ENCODE measurements around the gene DHRS12.
"Not testable (repeated sequence)": the region's sequence is repeated elsewhere in the genome, so short reads cannot be mapped to it uniquely, and the experiment has no call there.

DHRS12 gene

GRCh38 chr13:51829568-51829899, 25.6 kb upstream of the DHRS12 start:
- no peak for DNase-seq
- Histone ChIP-seq H3K27me3 (no peaks in the 10 kb centered on the region), H3K4me3 (ENCODE audit: low read depth, low read length) (no peak overlapping the region), H3K36me3 (no peaks in the 10 kb centered on the region), H3K9me3 (no peaks in the 10 kb centered on the region), H3K4me1 (no peaks in the 10 kb centered on the region)
- TF ChIP-seq CTCF (IDR thresholded peaks at IDR 0.05; ENCODE audit: low read depth, low read length), result no peak

- no peak for TF ChIP-seq CTCF (IDR thresholded peaks at IDR 0.05; ENCODE audit: low read depth, low read length)
- Histone ChIP-seq H3K4me1 (no peaks in the 10 kb centered on the region; the same call in 1 of the 2 replicates), H3K9me3 (no peaks in the 10 kb centered on the region), H3K27me3 (no peaks in the 10 kb centered on the region), H3K4me3 (ENCODE audit: low read depth, low read length) (no peak overlapping the region), H3K36me3 (no peaks in the 10 kb centered on the region)
- DNase-seq, result no peak
These were observed 25.0 kb upstream of the DHRS12 start for GRCh38 chr13:51828730-51829567.

- no peak for TF ChIP-seq CTCF (IDR thresholded peaks at IDR 0.05; ENCODE audit: low read depth, low read length)
- Histone ChIP-seq H3K4me1 (no peaks in the 10 kb centered on the region; the same call in 1 of the 2 replicates), H3K36me3 (no peaks in the 10 kb centered on the region), H3K9me3 (no peaks in the 10 kb centered on the region), H3K4me3 (ENCODE audit: low read depth, low read length) (no peak overlapping the region), H3K27me3 (no peaks in the 10 kb centered on the region)
- no peak for DNase-seq
These were observed 23.3 kb upstream of the DHRS12 start for GRCh38 chr13:51827254-51827653.

GRCh38 chr13:51826606-51827005, 22.6 kb upstream of the DHRS12 start:
- DNase-seq, result no peak
- Histone ChIP-seq H3K27me3 (no peaks in the 10 kb centered on the region), H3K9me3 (no peaks in the 10 kb centered on the region), H3K36me3 (no peaks in the 10 kb centered on the region), H3K4me3 (ENCODE audit: low read depth, low read length) (no peak overlapping the region), H3K4me1 (no peaks in the 10 kb centered on the region; the same call in 1 of the 2 replicates)
- TF ChIP-seq CTCF (IDR thresholded peaks at IDR 0.05; ENCODE audit: low read depth, low read length), result no peak

GRCh38 chr13:51825681-51826254, 21.8 kb upstream of the DHRS12 start:
- no peak for DNase-seq
- TF ChIP-seq CTCF (IDR thresholded peaks at IDR 0.05; ENCODE audit: low read depth, low read length), result no peak
- no peak overlapping the region for H3K4me3 ChIP-seq (ENCODE audit: low read depth, low read length)
- H3K27me3 ChIP-seq, result no peaks in the 10 kb centered on the region
- no peaks in the 10 kb centered on the region for H3K9me3 ChIP-seq
- H3K4me1 ChIP-seq, result no peaks in the 10 kb centered on the region; the same call in 1 of the 2 replicates
- H3K36me3 ChIP-seq, result no peaks in the 10 kb centered on the region

GRCh38 chr13:51825165-51825592, 21.2 kb upstream of the DHRS12 start:
- no peaks in the 10 kb centered on the region for H3K27me3 ChIP-seq

GRCh38 chr13:51824712-51825111, 20.7 kb upstream of the DHRS12 start:
- H3K4me3 ChIP-seq (ENCODE audit: low read depth, low read length); H3K4me1 ChIP-seq; H3K36me3 ChIP-seq; H3K27me3 ChIP-seq; H3K9me3 ChIP-seq; DNase-seq: not testable (repeated sequence)

More at GRCh38 chr13:51825165-51825592, 21.2 kb upstream of the DHRS12 start:
- H3K36me3 ChIP-seq, result no peaks in the 10 kb centered on the region
- no peak for TF ChIP-seq CTCF (IDR thresholded peaks at IDR 0.05; ENCODE audit: low read depth, low read length)
- no peak overlapping the region for H3K4me3 ChIP-seq (ENCODE audit: low read depth, low read length)
- H3K9me3 ChIP-seq, result no peaks in the 10 kb centered on the region
- DNase-seq, result no peak
- no peaks in the 10 kb centered on the region; the same call in 1 of the 2 replicates for H3K4me1 ChIP-seq

Measured in BE2C (cell line).